Subcutaneous abdominal adipose tissue (tissue), 5 donors: Measurements from ENCODE around the gene CALHM5.
A peak's percentile ranks its signal among the peaks of the same experiment; 100 is the strongest.

Experiments
- H3K27ac ChIP-seq: one replicate; pipeline ENCODE4 v1.7.0; 2013; ENCODE audit warnings: low read depth, mild to moderate bottlenecking, inconsistent platforms, low read length, moderate library complexity
- H3K27me3 ChIP-seq, 5 donors: one replicate each; pipeline ENCODE4 v1.7.0; 2013; ENCODE audit warnings: low read length in 5 of 5, inconsistent platforms in 1 of 5; ENCODE audit not compliant: control insufficient read depth in 5 of 5, insufficient read depth in 4 of 5
- H3K36me3 ChIP-seq, 5 donors: one replicate each; pipeline ENCODE4 v1.7.0; 2013; ENCODE audit warnings: low read length in 5 of 5; ENCODE audit not compliant: control insufficient read depth in 5 of 5, insufficient read depth in 5 of 5
- H3K4me1 ChIP-seq, 5 donors: one replicate each; pipeline ENCODE4 v1.7.0; 2013; ENCODE audit warnings: low read length in 5 of 5, mild to moderate bottlenecking in 3 of 5, moderate library complexity in 1 of 5; ENCODE audit not compliant: control insufficient read depth in 5 of 5, insufficient read depth in 5 of 5
- H3K4me3 ChIP-seq, 5 donors: one replicate each; pipeline ENCODE4 v1.7.0; 2013; ENCODE audit warnings: low read length in 5 of 5, low read depth in 1 of 5
- H3K9ac ChIP-seq, 5 donors: one replicate each; pipeline ENCODE4 v1.7.0; 2013; ENCODE audit warnings: low read length in 5 of 5, mild to moderate bottlenecking in 4 of 5, moderate library complexity in 3 of 5
- H3K9me3 ChIP-seq, 5 donors: one replicate each; pipeline ENCODE4 v1.7.0; 2013; ENCODE audit warnings: low read length in 5 of 5; ENCODE audit not compliant: control insufficient read depth in 5 of 5
- donor health status: healthy.
- donor health status: healthy.
- donor health status: healthy.
- donor health status: healthy.
- donor health status: healthy.

CALHM5 gene

DNA sequence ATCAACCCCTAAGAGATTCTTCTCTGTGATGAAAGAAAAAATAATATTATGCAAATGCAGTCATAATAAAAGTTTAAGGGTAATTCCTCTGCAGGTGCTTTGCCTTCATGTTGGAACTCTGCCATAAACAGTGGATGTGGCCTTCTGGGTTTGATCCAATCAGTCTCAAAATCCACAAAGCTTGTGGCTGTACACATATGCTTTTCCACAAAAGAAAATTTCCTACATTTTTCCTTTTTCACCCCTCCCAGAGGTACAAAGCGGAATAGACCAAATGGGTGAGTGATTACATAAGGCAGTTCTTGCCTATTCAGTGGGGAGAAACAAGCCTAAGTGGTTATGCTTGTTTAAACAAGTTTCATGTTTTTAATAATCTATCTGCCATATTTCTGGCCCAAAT, 16.7 kb downstream of the CALHM5 start:
- Histone ChIP-seq H3K27ac (peak overlapping the region; percentile 11), H3K36me3 (no peaks in the 10 kb centered on the region), H3K4me3 (no peak overlapping the region), H3K9ac (no peak overlapping the region), H3K27me3 (no peaks in the 10 kb centered on the region), H3K4me1 (peaks cover 0 to 45% (median 13%) of the 10 kb centered on the region in 5 donors), H3K9me3 (no peaks in the 10 kb centered on the region)

DNA sequence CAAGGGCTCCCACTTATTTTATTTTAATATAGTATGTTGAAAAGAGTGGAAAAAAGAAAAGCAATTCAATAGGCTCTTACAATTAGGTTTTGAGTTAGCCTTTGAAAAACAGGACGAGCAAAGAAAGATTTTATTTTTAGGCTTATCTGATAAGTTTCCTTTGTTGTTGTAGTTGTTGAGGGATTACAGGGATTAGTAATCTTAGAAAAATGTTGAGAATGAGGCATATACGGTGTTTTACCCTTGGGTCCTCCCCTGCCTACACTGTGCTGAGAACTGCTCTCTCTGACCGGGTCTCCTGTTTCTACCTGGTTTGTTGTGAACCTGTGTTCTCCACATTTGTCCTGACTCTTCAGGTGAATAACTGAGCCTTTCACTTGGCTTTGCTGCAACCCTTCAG, 17.3 kb downstream of the CALHM5 start:
- H3K36me3 ChIP-seq: no peaks in the 10 kb centered on the region
- peak overlapping the region; percentile 11 for H3K27ac ChIP-seq
- peak overlapping the region in 1 of 5 donors; percentile 43 for H3K9ac ChIP-seq
- H3K4me1 ChIP-seq: peaks cover 0 to 49% (median 13%) of the 10 kb centered on the region in 5 donors
- H3K27me3 ChIP-seq: no peaks in the 10 kb centered on the region
- H3K4me3 ChIP-seq: peak overlapping the region in 2 of 5 donors; percentile 17 to 39
- no peaks in the 10 kb centered on the region for H3K9me3 ChIP-seq

DNA sequence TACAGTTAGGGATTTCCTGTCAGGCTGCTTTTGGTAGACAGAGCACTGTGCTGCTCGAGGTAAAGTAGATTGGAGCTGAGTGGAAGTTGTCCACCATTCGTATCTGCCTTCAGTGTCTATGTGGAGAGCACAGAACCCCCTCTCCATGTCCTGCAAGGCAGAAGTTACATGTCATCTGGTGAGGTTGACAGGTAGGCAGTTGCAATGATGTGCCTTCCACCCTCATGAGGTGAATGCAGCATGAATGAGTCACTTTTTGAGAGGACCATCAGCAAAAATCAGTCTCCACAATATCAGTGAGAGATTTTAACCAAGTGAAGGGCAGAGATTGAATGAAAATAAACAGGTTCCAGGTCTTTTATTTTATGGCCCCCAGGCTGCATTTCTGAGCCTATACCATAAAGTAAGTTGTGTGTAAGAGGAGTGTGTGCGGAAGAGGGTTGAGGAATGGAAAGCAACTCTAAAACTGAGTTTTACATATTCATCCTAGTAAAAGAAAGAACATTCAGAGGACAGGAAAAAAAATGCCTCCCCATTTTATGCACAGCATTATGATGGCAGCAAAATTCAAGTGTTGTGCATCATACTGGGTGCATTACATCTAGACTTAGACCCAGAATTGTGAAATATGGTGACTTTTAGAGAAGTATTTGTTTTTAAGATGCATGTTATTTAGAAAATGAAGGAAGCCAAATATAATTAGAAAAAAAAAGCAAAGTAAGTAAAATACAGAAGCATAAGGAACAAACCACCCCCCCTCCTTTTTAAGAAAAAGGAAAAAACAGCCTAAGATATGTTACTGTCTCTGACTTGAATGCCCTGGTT, 18.2 kb downstream of the CALHM5 start:
- H3K9ac ChIP-seq: no peak overlapping the region
- H3K9me3 ChIP-seq: no peaks in the 10 kb centered on the region
- no peaks in the 10 kb centered on the region for H3K27me3 ChIP-seq
- H3K4me1 ChIP-seq: peaks cover 0 to 50% (median 13%) of the 10 kb centered on the region in 5 donors
- H3K4me3 ChIP-seq: no peak overlapping the region
- no peak overlapping the region for H3K27ac ChIP-seq
- no peaks in the 10 kb centered on the region for H3K36me3 ChIP-seq

DNA sequence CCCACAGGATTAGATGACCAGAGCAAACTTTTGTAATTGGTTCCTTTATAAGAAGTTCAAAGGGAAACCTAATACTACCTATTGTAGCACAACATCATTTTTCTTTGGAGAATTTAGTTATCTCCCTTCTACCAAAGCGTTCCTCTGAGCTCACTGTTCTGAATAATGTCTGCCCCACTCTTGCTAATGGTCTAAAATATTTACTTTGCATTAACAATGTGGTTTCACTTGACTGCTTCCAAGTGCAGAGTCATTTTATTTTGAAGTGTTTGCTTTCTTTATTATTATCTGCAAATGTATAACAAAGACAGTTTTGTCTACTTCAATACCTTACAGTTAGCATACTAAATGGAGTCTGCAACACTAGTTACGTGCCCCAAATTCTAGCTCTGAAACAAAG, 19.0 kb downstream of the CALHM5 start:
- H3K9ac ChIP-seq: no peak overlapping the region
- no peaks in the 10 kb centered on the region for H3K27me3 ChIP-seq
- H3K27ac ChIP-seq: no peak overlapping the region
- peaks cover 0 to 43% (median 8%) of the 10 kb centered on the region in 5 donors for H3K4me1 ChIP-seq
- H3K9me3 ChIP-seq: no peaks in the 10 kb centered on the region
- no peak overlapping the region for H3K4me3 ChIP-seq
- H3K36me3 ChIP-seq: no peaks in the 10 kb centered on the region

DNA sequence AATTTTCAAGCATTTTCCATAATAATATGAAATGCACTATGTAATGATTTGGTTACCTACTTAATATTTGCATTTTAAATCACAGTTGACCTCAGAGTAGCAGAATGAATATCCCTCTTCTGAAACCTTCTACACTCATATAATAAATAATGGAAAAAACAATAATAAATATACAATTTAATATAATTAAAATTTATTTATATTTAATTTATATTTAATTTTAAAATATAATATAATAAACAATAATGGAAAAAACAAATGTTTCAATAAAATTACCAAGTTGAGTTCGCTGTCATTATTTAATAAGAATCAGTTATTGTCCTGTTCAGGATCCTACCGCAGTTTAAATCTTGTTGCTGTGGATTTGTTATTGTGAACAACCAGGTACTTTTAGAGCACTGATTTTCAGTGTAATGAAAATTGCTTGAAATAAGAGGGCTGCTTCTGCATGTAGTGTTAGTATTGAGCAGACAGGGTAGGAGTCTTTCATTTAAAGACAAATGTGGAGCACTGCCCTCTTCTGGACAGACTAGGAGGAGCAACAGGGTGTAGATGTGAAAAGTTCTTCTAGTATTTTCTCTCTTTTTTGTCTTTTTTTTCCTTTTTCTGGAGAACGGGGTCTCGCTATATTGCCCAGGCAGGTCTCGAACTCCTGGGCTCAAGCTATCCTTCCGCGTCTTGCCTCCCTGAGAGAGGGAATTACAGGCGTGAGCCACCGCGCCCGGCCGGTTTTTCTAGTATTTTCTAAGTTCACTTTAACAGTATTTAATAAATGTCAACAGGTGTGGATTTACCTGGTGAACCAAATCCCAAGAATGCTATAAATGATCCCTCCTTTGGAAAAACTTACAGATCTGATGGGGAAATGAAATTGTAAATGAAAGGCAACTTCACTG, 20.5 kb downstream of the CALHM5 start:
- Histone ChIP-seq H3K9ac (no peak overlapping the region), H3K4me1 (peaks cover 0 to 28% (median 0%) of the 10 kb centered on the region in 5 donors), H3K9me3 (no peaks in the 10 kb centered on the region), H3K27me3 (no peaks in the 10 kb centered on the region), H3K27ac (no peak overlapping the region), H3K4me3 (no peak overlapping the region), H3K36me3 (no peaks in the 10 kb centered on the region)

DNA sequence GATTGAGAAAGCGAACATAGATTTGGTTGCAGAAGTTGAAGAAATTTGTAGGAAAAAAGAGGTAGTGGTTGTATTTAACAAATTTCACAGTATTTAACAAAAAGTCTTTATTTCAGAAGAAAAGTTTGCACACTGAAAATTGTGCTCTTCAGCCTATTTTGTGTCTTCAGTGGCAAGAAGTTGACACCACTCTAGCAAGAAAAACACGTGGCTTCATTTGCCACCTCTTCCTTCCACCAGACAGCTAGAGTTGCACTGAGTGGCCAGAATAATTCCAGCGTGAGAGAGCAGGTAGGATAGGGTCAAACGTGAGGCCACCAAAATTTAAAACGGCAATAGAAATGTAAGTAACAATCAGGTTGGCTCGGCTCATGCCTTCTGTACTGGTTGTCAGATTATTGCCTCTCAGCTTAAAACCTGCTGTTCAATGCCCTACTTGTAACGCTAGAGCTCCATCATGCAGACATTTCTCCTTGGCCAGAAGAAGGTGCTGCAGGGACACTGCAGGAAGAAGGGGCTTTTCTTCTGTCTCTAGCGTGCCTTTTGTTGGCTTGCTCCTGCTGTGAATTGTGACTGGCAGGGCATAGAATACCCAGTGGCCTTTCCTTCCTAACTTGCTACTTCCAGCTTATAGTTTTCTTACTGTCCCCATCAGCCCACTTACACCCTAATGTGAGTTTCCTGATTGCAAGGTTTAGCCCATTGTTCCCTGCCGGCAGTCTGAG, 22.0 kb downstream of the CALHM5 start:
- Histone ChIP-seq H3K4me1 (peaks cover 0 to 21% (median 0%) of the 10 kb centered on the region in 5 donors), H3K9me3 (no peaks in the 10 kb centered on the region), H3K36me3 (no peaks in the 10 kb centered on the region), H3K4me3 (no peak overlapping the region), H3K9ac (no peak overlapping the region), H3K27ac (no peak overlapping the region), H3K27me3 (no peaks in the 10 kb centered on the region)

DNA sequence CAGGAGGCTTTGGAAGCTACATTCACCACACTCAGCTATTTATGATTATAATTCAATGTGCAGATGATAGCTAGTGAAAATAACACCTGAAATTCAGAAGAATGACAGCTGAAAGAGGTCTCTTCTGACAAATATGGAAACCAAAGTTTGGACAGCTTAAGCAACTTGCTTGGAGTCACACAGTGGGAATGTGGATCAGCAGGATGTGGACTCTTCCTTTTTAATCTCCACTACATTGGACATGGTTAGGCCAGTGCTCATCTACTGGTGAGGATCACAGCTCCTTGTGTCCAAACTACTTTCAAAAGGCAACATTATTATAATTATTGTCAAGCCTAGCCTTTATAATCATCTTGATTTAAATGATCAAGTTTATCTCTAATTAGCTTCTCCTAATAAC, 23.7 kb downstream of the CALHM5 start:
- Histone ChIP-seq H3K27me3 (no peaks in the 10 kb centered on the region), H3K9ac (no peak overlapping the region), H3K9me3 (no peaks in the 10 kb centered on the region), H3K27ac (no peak overlapping the region), H3K36me3 (no peaks in the 10 kb centered on the region), H3K4me3 (no peak overlapping the region), H3K4me1 (peaks cover 0 to 7% (median 0%) of the 10 kb centered on the region in 5 donors)

DNA sequence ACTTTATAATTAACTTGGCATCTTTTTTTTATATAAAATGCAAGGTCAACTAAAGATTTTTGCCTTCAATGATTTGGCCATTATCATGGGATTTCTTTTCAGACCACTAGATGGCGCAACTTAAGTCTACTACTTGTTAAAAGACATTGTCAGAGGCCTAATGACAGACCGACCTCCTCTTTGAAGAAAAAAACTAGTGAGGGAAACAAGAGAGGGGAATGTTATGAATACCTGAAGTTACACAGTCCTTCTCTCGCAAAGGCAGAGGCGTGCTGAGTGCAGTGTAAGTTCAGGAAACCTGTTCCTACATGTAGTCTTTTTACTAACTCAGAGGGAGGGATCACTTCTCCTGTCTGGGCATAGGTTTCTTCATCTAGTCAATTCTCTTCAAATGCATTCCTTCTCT, 24.8 kb downstream of the CALHM5 start:
- Histone ChIP-seq H3K4me3 (no peak overlapping the region), H3K27ac (no peak overlapping the region), H3K9ac (peak overlapping the region in 1 of 5 donors; percentile 8), H3K9me3 (no peaks in the 10 kb centered on the region), H3K4me1 (peaks cover 0 to 7% (median 0%) of the 10 kb centered on the region in 5 donors), H3K27me3 (peaks cover 0 to 4% (median 0%) of the 10 kb centered on the region in 5 donors), H3K36me3 (no peaks in the 10 kb centered on the region)

DNA sequence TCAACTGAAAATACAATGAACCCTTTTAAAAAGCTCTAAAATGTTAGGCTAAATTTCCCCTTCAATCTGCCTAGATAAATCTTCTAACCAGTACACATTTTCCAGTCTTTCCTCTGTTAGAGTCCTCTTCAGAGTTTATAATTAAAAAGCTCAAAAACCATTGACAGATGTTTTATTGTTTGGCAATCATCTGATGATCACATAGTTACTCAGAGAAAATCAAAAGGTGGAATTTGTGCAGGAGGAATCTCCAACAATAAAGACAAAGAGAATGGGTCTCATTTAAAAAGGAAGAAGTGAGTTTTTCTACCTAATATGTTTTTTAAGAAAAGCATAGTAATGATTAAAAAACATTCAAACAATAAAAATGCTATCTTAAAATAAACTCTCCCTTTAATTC, 31.0 kb downstream of the CALHM5 start:
- H3K27ac ChIP-seq: no peak overlapping the region
- no peaks in the 10 kb centered on the region for H3K4me1 ChIP-seq
- H3K36me3 ChIP-seq: no peaks in the 10 kb centered on the region
- no peak overlapping the region for H3K9ac ChIP-seq
- no peaks in the 10 kb centered on the region for H3K9me3 ChIP-seq
- H3K27me3 ChIP-seq: peaks cover 0 to 4% (median 0%) of the 10 kb centered on the region in 5 donors
- H3K4me3 ChIP-seq: no peak overlapping the region
